ENCODE data around the gene TBC1D22A.

- TF ChIP-seq CTCF (IDR thresholded peaks at IDR 0.05; ENCODE audit: low read depth, low read length, missing input control): no peak
- no peak for TF ChIP-seq YY1 (IDR thresholded peaks at IDR 0.05)
- TF ChIP-seq ATF3 (IDR thresholded peaks at IDR 0.05): no peak
- TF ChIP-seq TAF1 (conservative IDR thresholded peaks at IDR 0.05): no peak
- no peak for TF ChIP-seq SP1 (IDR thresholded peaks at IDR 0.05)
- TF ChIP-seq REST (IDR thresholded peaks at IDR 0.05): no peak
- TF ChIP-seq GABPA (IDR thresholded peaks at IDR 0.05 in 1 of 2, conservative IDR thresholded peaks at IDR 0.05 in 1 of 2): no peak
- no peak for TF ChIP-seq EGR1 (IDR thresholded peaks at IDR 0.05; ENCODE audit: low read depth in 2 of 2)
- TF ChIP-seq JUND (IDR thresholded peaks at IDR 0.05): no peak
- no peak for TF ChIP-seq RAD21 (IDR thresholded peaks at IDR 0.05)
- no peak for TF ChIP-seq MAX (IDR thresholded peaks at IDR 0.05)
- TF ChIP-seq HNF4A (conservative IDR thresholded peaks at IDR 0.05): no peak
- TF ChIP-seq NR2F2 (IDR thresholded peaks at IDR 0.05): no peak
Observed at GRCh38 chr22:46970411-46971098, 208.1 kb downstream of the TBC1D22A start.
